NCI-H524 (cell line): ENCODE results near the gene CTBS.
A peak's percentile ranks its signal among the peaks of the same experiment; 100 is the strongest.
"Not testable (repeated sequence)": the region's sequence is repeated elsewhere in the genome, so short reads cannot be mapped to it uniquely, and the experiment has no call there.

ENCODE experiments used
- DNase-seq, 2 experiments: peaks; one replicate each; lab custom pipeline; 2025; lab: John Stamatoyannopoulos, UW

The CTBS gene

GRCh38 chr1:84585803-84586202, 11.6 kb upstream of the CTBS start:
- DNase-seq = no peak

GRCh38 chr1:84584126-84584525, 9.9 kb upstream of the CTBS start:
- DNase-seq = no peak

GRCh38 chr1:84583648-84584047, 9.4 kb upstream of the CTBS start:
- DNase-seq = no peak

- DNase-seq = peak; percentile 94 to 97
Observed at GRCh38 chr1:84582802-84583587, 8.8 kb upstream of the CTBS start.

DNA sequence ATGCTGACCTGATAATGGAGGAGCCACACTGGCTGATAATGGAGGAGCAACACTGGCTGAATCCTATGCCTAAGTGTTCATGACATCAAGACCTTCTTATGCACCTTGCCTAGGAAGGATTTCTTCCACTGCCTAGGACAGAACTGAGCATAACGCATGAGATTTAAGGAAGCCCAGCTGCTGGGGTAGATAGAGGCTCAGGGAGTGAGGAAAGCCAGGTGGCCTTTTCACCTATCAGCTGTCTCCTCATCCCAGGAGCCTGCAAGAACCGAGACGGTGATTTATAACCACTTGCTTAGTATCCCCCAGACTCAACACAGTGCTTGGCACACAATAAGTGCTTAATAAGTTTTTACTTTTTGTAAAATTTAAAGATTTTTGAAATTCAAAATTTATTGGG, 7.4 kb upstream of the CTBS start:
- DNase-seq = peak in 1 of 2 experiments; percentile 52

- peak; percentile 56 to 77 for DNase-seq
Observed at GRCh38 chr1:84574936-84575335, 696 bp upstream of the CTBS start.

GRCh38 chr1:84573481-84573966, 716 bp downstream of the CTBS start:
- DNase-seq = no peak

DNA sequence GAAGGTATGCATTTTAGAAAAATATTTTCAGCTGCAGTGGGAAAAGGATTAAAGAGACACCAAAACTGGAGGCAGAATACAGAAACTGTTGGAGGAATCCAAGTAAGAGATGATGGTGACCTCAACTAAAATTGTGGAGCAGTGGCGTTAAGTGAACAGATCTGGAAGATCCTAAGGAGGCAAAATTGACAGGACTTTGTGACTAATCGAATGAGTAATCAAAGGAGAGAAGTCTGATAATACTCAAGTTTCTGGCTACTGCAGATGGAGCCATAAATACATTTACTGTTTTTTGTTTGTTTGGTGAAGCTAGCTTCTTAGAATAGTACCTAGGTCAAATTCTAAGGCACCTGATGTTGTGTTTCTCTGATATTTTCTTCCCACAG, 3.1 kb downstream of the CTBS start:
- DNase-seq = no peak

DNA sequence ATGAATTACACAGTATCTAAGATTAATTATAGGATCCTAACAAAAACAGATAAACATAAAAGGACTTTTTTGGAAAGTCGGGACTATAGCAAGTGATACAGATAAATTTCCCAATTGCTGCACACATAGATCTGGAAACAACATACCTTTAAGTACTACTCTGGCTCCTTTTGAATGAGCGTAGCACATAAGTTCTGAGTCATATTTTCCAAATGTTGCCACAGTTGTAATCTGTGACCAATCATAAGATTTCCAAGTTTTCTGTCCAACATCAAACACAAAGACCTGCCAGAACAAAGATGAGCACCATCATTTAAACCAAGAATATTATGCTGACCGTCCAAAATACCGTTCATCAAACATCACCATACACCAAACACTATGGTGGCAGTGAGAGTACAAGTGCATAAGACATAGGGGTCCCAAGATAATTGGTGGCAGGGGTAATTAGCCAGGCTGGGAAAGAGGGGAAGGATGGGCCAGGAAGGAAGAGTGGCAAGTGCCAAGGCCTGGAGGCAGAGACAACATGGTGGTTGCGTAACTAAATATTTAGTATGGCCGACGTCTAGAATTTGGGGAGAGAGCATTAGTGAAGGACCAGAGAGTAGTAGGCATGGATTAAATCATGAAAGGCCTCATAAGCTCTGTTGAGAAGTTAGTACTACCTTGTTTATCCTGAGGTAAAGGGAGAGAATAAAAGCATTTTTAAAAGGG, 3.6 kb downstream of the CTBS start:
- no peak for DNase-seq

DNA sequence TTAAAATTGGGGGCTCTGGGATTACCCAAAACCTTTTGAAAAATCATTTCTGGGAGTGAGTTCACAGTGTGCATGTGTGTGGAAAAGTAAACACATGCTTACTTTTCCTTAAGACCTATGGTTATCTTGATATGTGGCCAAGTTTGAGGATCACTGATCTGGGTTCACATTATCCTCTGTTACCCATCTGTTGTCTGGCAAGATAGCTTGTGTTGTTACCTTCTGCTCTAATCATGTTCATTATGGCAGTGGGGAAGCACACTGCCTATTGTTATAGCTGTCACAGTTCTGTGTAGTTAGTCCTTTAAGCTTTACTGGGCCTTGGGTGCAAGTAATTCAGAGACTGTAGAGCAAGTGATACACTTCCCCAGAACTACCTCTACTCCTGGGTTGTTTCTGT, 5.0 kb downstream of the CTBS start:
- DNase-seq = peak; percentile 45 to 85

DNA sequence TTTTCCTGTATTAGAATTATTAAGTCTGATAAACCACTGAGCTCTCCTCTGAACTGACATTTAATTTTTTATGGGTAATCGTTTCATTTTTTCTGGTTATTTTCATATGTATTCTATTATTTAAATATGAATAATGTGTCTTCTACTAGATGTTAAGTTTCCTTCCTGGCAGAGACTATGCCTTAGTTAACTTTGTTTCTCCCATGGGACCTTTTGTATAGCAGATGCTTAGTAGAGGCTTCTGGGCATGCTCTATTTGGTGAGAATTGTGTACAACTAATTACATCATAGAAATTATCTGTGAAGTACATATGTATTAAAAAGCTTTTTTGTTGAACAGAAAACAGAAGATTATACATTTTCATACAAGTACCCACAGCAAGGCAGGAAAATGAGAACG, 23.4 kb downstream of the CTBS start:
- DNase-seq = peak in 1 of 2 experiments; percentile 6

- DNase-seq = no peak
Observed at GRCh38 chr1:84541679-84542078, 32.6 kb downstream of the CTBS start.

- DNase-seq = no peak
Observed at GRCh38 chr1:84540759-84541158, 33.5 kb downstream of the CTBS start.

DNA sequence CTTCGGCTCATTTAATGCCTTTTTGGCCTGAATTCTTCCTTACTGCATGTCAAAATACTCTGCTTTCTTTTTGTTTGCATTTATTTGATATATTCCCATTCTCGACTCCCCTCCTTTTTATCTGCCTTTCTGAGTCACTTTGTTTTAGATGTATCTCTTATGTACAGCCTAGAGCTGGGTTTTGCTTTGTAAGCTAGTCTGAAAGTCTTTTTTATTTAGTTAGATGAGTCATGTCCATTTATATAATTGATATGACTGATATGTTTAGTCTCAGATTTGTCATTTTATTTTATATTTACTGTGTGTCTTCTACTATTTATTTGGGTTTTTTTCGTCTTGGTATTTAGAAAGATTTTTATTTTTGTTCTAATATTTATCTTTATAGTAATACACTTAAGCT, 34.3 kb downstream of the CTBS start:
- no peak for DNase-seq

- DNase-seq = no peak
Observed at GRCh38 chr1:84538599-84538998, 35.6 kb downstream of the CTBS start.

- no peak for DNase-seq
Observed at GRCh38 chr1:84525779-84526178, 48.5 kb downstream of the CTBS start.

DNA sequence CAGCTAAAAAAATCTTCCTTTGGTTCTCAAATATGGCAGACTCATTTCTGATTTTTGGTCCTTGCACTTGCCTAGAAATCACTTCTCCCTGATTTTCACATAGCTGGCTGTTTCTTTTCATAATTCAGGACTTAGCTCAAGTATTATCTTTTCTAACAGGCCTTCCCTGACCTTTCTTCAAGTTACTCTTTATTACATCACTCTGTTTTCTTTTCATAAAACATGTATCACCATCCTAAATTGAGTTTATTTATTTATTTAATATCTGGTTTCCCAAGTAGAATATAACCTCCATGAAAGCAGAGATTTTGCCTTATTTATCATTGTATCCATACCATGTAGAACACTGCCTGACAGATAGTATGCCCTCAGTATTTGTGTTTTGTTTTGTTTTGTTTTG, 49.6 kb downstream of the CTBS start:
- no peak for DNase-seq

DNA sequence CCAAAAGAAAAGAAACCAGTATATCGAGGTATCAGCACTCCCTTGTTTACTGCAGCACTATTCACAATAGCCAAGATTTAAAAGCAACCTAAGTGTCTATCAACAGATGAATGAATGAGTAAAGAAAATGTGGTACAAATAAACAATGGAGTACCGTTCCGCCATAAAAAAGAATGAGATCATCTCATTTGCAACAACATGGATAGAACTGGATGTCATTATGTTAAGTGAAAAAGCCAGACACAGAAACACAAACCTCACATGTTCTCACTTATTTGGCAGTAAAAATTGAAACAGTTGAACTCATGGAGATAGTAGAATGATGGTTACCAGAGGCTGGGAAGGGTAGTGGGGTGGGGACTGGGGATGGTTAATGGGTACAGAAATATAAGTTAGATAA, 63.6 kb downstream of the CTBS start:
- no peak for DNase-seq

DNA sequence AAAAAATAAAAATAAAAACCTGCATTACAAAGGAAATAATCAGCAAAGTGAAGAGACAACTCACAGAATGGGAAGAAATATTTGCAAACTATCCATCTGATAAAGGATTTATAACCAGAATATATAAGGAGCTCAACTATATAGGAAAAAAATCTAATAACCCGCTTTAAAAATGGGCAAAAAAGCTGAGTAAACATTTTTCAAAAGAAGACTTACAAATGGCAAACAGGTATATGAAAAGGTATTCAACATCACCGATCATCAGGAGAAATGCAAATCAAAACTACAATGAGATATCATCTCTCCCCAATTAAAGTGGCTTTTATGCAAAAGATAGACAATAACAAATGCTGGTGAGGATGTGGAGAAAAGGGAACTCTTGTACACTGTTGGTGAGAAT, 64.1 kb downstream of the CTBS start:
- DNase-seq = no peak

- no peak for DNase-seq
Observed at GRCh38 chr1:84509029-84509428, 65.2 kb downstream of the CTBS start.

DNA sequence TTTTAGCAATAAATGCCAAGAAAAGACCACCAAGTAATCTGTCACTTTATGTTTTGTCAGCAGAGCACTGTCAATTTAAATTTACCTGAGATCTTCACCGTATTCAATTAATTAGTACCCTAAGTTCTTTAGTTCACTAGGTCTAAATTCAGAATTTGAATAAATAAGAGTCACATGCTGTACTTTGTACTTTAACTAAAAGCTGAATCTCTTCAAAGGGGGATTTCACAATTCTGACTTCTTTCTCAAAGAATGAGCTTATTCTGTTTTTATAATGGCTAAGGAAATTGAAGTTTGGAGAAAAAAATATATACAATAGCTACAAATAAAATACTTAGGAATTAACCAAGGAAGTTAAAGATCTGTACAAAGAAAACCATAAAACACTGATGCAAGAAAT, 65.7 kb downstream of the CTBS start:
- no peak for DNase-seq

DNA sequence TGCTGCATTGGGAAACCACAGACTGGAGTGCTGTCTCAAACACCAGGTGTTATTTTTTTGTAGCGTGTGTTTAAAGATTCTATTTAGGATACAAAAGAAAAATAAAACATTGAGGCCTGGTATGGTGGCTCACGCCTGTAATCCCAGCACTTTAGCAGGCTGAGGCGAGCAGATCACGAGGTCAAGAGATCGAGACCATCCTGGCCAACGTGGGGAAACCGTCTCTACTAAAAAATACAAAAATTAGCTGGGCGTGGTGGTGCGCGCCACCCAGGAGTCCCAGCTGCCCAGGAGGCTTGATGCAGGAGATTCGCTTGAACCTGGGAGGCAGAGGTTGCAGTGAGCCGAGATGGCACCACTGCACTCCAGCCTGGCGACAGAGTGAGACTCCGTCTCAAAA, 66.4 kb downstream of the CTBS start:
- DNase-seq = not testable (repeated sequence)

DNA sequence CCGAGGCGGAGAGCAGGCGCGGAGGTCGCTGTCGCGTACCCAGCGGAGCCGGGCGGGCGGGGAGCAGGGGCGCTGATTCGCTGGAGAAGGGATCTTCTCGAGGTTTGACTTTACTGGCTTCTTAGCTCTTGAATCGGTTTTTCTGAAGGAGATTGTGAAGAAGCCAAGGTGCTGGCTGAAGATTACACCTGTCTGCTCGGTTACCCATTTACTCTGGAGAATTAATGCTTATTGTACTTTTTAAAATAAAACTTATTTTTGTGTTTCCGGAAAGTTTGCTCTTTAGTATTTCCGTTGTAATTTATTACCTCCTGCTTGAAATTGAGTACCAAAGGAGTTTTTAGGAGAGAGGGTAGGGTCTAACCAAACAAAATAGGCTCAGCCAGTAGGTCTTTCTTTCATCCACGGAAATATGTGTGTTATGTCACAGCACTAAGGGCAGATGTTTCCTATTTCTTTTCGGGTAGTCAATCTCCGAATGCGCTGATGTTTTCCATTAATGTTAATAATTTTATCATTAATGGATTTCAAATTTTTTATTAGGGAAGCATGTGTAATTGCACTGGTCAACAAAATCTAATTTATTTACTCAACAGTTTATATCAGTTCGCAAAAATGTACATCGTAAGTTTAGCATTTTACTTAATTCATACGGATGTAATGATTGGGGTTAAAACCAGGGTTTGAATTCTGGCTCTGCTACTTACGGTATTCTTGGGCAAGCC, 67.3 kb downstream of the CTBS start:
- no peak for DNase-seq
